H7 (cell line): Measurements from ENCODE around the gene ICAM1. TPM values are rescaled to one million over a fixed set of nuclear protein-coding genes. Genes with fewer than 3 reads are reported as not detected.

ENCODE experiments used
- DNase-seq: peaks from one replicate; pipeline ENCODE4 v3.0.0; 2012
- H3K27me3 ChIP-seq: 2 replicates; pipeline ENCODE4 v1.6.0; 2011; ENCODE audit warnings: mild to moderate bottlenecking, low read length; ENCODE audit not compliant: control insufficient read depth, insufficient read depth
- H3K36me3 ChIP-seq: replicated peaks from 2 replicates; pipeline ENCODE4 v1.5.1; 2011; ENCODE audit warnings: low read length; ENCODE audit not compliant: control insufficient read depth, insufficient read depth
- H3K4me3 ChIP-seq: 2 replicates; pipeline ENCODE4 v1.5.1; 2011; ENCODE audit warnings: low read depth, mild to moderate bottlenecking, control low read depth, low read length, moderate library complexity; ENCODE audit not compliant: insufficient read depth
- total RNA-seq: library from RNA; depleted of rRNA; stranded (reverse); fragments of >200 nt; shearing (Covaris generic); gene quantifications from 2 replicates; pipeline ENCODE4 v1.2.3, GENCODE V29; 2014; rRNA removed

The ICAM1 gene
- total RNA-seq, 1 experiment from 2014 or later: 2.8 TPM

- Histone ChIP-seq H3K36me3 (peaks cover 35% of the 10 kb centered on the region), H3K4me3 (no peak overlapping the region), H3K27me3 (no peaks in the 10 kb centered on the region; the same call in 1 of the 2 replicates)
- peak; percentile 32 for DNase-seq
These were observed 58.6 kb downstream of the ICAM1 start for GRCh38 chr19:10329555-10329954.

GRCh38 chr19:10332158-10332964, 61.4 kb downstream of the ICAM1 start:
- H3K27me3 ChIP-seq: no peaks in the 10 kb centered on the region; the same call in 1 of the 2 replicates
- peaks cover 24% of the 10 kb centered on the region for H3K36me3 ChIP-seq
- DNase-seq: peak; percentile 65
- peak overlapping the region; percentile 92 for H3K4me3 ChIP-seq

- no peaks in the 10 kb centered on the region; the same call in 1 of the 2 replicates for H3K27me3 ChIP-seq
- DNase-seq: peak; percentile 100
- peak within 1 kb of the TSS; percentile 92 for H3K4me3 ChIP-seq
- H3K36me3 ChIP-seq: peaks cover 17% of the 10 kb centered on the region
These were observed 62.2 kb downstream of the ICAM1 start, which contains the start of gene RAVER1 for GRCh38 chr19:10332965-10333757. Gene RAVER1, minus strand, starts transcription at chr19:10333529. Its CDS starts 22 bp downstream, at chr19:10333507.

GRCh38 chr19:10333758-10334587, 63.1 kb downstream of the ICAM1 start:
- Histone ChIP-seq H3K4me3 (peak overlapping the region; percentile 92), H3K27me3 (no peaks in the 10 kb centered on the region; the same call in 1 of the 2 replicates), H3K36me3 (peaks cover 11% of the 10 kb centered on the region)
- peak; percentile 57 for DNase-seq

DNA sequence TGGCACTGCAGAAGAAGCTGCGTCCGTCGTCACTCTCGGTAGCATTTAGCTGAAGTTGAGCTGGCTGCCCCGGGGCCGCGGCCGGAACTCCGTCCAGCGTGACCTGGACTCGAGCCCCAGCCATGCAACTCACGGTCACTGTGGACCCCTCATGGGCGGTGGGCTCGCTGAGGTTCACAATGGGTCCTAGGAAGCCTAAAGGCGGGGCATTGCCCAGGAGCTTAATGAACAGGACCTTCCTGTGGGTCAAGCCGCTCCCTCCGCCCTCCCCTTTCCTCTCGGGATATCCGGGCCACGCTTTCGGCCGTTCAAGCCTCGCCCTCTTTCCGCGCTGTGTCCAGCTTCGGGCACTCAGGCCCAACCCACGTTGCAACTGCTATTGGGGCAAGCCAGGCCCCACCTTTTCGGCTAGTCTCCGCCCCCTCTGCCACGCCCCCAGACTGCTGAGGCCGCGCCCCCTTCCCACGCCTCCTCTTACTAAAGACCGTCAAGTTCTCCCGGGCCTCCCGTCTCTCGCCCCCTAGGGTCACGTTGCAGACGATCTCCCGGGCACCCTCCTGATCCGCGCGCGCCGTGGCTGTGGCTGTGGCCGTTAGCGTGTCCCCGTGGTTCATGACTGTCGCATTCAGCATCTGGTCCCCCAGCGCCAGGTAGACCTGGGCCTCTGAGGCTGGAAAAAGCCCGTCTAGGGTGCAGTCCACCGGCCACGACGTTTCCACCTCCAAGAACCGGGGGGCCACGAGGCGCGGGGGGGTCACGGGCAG, 63.9 kb downstream of the ICAM1 start:
- peaks cover 7% of the 10 kb centered on the region for H3K36me3 ChIP-seq
- no peaks in the 10 kb centered on the region; the same call in 1 of the 2 replicates for H3K27me3 ChIP-seq
- peak; percentile 96 for DNase-seq
- peak overlapping the region; percentile 92 for H3K4me3 ChIP-seq

GRCh38 chr19:10335352-10335985, 64.5 kb downstream of the ICAM1 start:
- Histone ChIP-seq H3K4me3 (no peak overlapping the region), H3K27me3 (no peaks in the 10 kb centered on the region; the same call in 1 of the 2 replicates), H3K36me3 (peaks cover 2% of the 10 kb centered on the region)
- peak; percentile 76 for DNase-seq

Other genes with a start within 250 kb of the ICAM1 start
- gene SHFL, start 184.8 kb upstream of the ICAM1 start, total RNA-seq: 14.4 and 20.4 TPM in 2 replicates
- 0.15 TPM in 1 of 2 replicates, not detected in the other for gene ANGPTL6, start 168.4 kb upstream of the ICAM1 start, total RNA-seq
- gene PPAN, start 164.8 kb upstream of the ICAM1 start, total RNA-seq: 52.9 and 54.4 TPM in 2 replicates
- 0.87 and 6.2 TPM in 2 replicates for gene P2RY11, start 159.4 kb upstream of the ICAM1 start, total RNA-seq
- gene EIF3G, start 151.2 kb upstream of the ICAM1 start, total RNA-seq: 354 and 376 TPM in 2 replicates
- 128 and 129 TPM in 2 replicates for gene DNMT1, start 76.2 kb upstream of the ICAM1 start, total RNA-seq
- 7.4 and 8.9 TPM in 2 replicates for gene S1PR2, start 39.8 kb upstream of the ICAM1 start, total RNA-seq
- 148 and 174 TPM in 2 replicates for gene MRPL4, start 18.9 kb upstream of the ICAM1 start, total RNA-seq
- 1.7 and 2.4 TPM in 2 replicates for gene ICAM4, start 15.8 kb downstream of the ICAM1 start, total RNA-seq
- gene ICAM5, start 18.8 kb downstream of the ICAM1 start, total RNA-seq: 0.83 and 3.7 TPM in 2 replicates
- 0.17 and 0.85 TPM in 2 replicates for gene ZGLP1, start 38.7 kb downstream of the ICAM1 start, total RNA-seq
- gene FDX2, start 44.9 kb downstream of the ICAM1 start, total RNA-seq: 22.3 and 40.8 TPM in 2 replicates
- 32.2 and 36.1 TPM in 2 replicates for gene RAVER1, start 62.4 kb downstream of the ICAM1 start, total RNA-seq
- 15.2 and 16.1 TPM in 2 replicates for gene ICAM3, start 68.5 kb downstream of the ICAM1 start, total RNA-seq
- gene TYK2, start 109.5 kb downstream of the ICAM1 start, total RNA-seq: 48.0 and 48.3 TPM in 2 replicates
- gene CDC37, start 132.4 kb downstream of the ICAM1 start, total RNA-seq: 226 and 254 TPM in 2 replicates
- 2.3 and 2.6 TPM in 2 replicates for gene PDE4A, start 149.4 kb downstream of the ICAM1 start, total RNA-seq
- gene KEAP1, start 232.2 kb downstream of the ICAM1 start, total RNA-seq: 80.2 and 82.3 TPM in 2 replicates
- 14.7 and 16.1 TPM in 2 replicates for gene S1PR5, start 246.3 kb downstream of the ICAM1 start, total RNA-seq